Right atrium auricular region (tissue), 2 donors: ENCODE results near the gene MOB3A. TPM values are rescaled to one million over a fixed set of nuclear protein-coding genes. Genes with fewer than 3 reads are reported as not detected.

Experiments used
- DNase-seq: peaks from one replicate; pipeline ENCODE4 v3.0.0-alpha.2; 2019; ENCODE audit warnings: low spot score
- H3K27ac ChIP-seq, 2 donors: fragments of 200-600 bp; sonication (generic); 1 replicate in 1 of 2; 2 replicates in 1 of 2; pipeline ENCODE4 v1.5.1; 2016 to 2019
- H3K27me3 ChIP-seq, 2 donors: fragments of 200-600 bp; sonication (generic); one replicate each; pipeline versions ENCODE4 v1.5.1 to v1.6.0; 2017 to 2019
- H3K36me3 ChIP-seq: fragments of 200-600 bp; sonication (generic); one replicate; pipeline ENCODE4 v1.5.1; 2016
- H3K4me1 ChIP-seq, 2 donors: fragments of 200-600 bp; sonication (generic); one replicate each; pipeline versions ENCODE4 v1.5.1 to v1.6.0; 2017 to 2019
- H3K4me3 ChIP-seq, 2 donors: fragments of 200-600 bp; sonication (generic); 1 replicate in 1 of 2; 2 replicates in 1 of 2; pipeline ENCODE4 v1.5.1; 2017 to 2019; ENCODE audit warnings: mild to moderate bottlenecking in 1 of 2, moderate library complexity in 1 of 2
- H3K9me3 ChIP-seq, 2 donors: fragments of 200-600 bp; sonication (generic); one replicate each; pipeline ENCODE4 v1.5.1; 2019
- total RNA-seq, 2 donors: library from RNA; depleted of rRNA; stranded (reverse); fragments of >200 nt; gene quantifications; one replicate each; pipeline ENCODE4 v1.1.0, GENCODE V29; 2016
- TF ChIP-seq, protein P1 (sequence below), 2 donors: fragments of 200-600 bp; sonication (generic); IDR thresholded peaks; one replicate each; pipeline ENCODE4 v1.5.1; 2019; ENCODE audit warnings: antibody characterized with exemption in 2 of 2

The MOB3A gene
- total RNA-seq, 2 donors from 2014 or later: 19.7 to 29.4 TPM

DNA sequence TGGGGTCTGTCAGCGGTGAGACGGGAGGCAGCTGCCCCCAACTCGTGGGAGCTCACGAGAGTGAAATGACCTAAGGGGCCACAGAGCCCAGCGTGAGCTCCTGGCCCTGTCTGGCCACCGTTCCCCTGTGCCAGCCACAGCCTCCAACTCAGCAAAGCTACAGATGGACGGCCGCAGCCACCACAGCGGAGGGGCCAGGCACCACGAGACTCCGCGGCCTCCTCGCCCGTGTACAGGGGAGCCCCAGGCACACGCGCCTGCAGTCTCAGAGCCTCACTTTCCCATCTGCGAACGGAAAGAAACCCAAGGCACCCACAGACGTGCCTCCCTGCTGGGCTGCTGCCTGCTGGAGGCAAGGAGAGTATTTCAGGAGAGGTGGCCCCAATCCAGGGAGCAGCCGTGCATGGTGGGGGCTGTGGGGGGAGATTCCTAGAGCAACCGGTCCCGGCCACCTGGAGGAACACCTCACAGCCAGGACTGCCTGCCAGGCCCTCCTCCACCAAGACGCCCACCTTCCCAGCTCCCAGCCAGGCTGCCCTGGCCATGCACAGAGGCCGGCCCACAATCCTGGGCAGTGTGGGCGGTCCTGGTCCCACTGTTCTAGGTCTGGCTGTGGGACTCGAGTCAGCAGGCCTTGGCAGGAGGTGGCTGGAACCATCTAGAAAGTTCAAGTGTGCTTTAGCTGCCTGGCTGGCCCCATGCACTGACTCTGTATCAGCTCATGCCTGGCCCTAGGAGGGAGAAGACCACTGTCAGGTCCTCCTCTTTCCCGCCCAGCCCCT, 47.0 kb downstream of the MOB3A start:
- DNase-seq: no peak

DNA sequence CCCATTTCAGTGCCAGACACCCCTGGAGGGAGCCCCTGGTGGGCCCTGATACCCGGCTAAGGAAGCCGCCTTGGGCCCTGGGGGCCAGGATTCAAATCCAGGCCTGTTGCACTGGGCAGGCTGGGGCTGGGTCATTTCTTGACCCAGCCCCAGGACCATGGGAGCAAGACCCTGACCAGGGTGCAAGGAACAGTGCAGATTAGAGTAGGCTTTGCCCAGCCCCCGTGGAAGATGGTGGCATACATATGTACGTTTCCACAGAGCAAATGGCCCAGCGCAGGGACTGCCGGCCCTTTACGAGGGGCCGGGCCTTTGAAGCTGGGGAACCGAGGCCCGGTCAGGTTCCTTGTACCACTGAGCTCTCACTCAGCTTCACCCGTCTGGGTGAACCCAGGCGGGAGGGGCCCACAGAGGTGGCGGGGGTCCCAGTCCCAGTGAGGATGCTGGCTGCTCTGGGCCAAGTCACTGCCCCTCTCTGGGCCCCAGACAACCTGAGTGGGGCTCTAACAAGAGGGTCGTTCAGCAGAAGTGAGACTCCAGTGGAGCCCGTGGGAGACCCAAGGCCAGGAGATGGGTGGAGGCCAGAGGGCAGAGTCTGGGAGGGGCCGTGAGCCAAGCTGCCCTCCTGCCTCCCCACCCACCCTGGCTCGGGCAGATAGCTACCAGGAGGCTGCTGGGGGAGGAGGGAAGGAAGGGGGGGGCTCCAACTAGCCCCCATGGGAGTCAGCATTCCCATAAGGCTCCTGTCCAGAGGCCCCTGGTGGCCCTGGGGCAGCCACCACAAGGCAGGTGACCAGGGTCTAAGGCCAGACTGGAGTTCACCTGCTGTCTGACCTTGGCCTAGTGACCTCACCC, 47.8 kb downstream of the MOB3A start:
- Histone ChIP-seq H3K27ac (peak overlapping the region; percentile 98 to 99), H3K36me3 (peaks cover 32% of the 10 kb centered on the region), H3K27me3 (no peaks in the 10 kb centered on the region), H3K9me3 (no peaks in the 10 kb centered on the region), H3K4me1 (peaks cover 0 to 78% of the 10 kb centered on the region in 2 donors), H3K4me3 (peak overlapping the region; percentile 88 to 95)
- TF ChIP-seq, protein P1, sequence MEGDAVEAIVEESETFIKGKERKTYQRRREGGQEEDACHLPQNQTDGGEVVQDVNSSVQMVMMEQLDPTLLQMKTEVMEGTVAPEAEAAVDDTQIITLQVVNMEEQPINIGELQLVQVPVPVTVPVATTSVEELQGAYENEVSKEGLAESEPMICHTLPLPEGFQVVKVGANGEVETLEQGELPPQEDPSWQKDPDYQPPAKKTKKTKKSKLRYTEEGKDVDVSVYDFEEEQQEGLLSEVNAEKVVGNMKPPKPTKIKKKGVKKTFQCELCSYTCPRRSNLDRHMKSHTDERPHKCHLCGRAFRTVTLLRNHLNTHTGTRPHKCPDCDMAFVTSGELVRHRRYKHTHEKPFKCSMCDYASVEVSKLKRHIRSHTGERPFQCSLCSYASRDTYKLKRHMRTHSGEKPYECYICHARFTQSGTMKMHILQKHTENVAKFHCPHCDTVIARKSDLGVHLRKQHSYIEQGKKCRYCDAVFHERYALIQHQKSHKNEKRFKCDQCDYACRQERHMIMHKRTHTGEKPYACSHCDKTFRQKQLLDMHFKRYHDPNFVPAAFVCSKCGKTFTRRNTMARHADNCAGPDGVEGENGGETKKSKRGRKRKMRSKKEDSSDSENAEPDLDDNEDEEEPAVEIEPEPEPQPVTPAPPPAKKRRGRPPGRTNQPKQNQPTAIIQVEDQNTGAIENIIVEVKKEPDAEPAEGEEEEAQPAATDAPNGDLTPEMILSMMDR (IDR thresholded peaks at IDR 0.05): no peak
- no peak for DNase-seq

More for the DNA sequence above, 47.0 kb downstream of the MOB3A start:
- H3K27ac ChIP-seq: peak overlapping the region; percentile 98 to 99
- H3K4me1 ChIP-seq: peaks cover 0 to 77% of the 10 kb centered on the region in 2 donors
- TF ChIP-seq, protein P1 (IDR thresholded peaks at IDR 0.05): no peak
- H3K4me3 ChIP-seq: peak overlapping the region; percentile 88 to 95
- peaks cover 29% of the 10 kb centered on the region for H3K36me3 ChIP-seq
- no peaks in the 10 kb centered on the region for H3K9me3 ChIP-seq
- no peaks in the 10 kb centered on the region for H3K27me3 ChIP-seq

DNA sequence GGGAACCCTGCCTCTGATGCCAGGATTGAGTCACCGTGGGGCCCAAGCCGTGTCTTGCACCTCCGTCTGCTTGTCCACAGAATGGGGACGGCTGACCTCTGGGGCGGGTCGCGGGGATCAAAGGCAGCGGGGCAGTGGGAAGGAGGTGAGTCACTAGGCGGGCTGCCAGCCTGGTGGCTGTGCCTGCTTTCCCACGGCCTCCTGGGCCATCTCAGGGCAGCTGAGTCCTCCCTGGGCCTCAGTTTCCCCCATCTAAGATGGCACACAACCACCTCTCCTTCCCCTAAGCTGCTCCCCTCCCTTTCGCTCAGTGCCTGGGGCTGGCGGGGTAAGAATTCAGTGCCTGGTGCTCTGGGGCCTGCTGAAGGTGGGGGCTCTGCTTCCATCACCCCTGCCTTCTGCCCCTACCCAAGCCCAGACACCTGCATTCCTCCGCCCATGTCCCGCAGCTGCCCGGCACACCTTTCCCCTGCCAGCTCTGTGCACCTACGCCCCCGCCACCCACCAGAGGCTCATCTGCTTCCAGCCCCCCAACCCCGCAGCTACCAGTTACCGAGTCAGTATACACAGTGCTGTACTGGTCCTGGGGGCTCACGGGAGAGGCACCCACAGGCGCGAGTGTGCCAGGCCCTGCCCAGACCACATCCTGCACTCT, 48.5 kb downstream of the MOB3A start:
- peaks cover 0 to 85% of the 10 kb centered on the region in 2 donors for H3K4me1 ChIP-seq

DNA sequence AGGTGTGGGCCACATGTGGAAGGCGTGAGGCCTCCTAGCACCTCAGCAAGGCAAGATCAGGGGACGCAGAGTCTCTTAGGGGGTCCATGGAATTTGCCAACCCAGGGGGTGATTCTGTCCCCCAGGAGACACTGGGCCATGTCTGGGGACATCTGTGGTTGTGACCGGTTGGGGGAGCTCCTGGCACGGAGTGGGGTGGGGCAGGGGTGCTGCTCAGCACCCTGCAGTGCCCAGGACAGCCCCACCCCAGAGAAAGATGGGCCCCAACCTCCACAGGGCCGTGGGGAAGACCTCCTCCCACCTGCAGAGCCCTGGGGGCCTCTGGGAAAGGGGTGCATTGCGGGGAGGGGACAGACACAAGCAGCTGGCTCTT, 49.1 kb downstream of the MOB3A start:
- Histone ChIP-seq H3K27ac (peak overlapping the region; percentile 98 to 99), H3K4me3 (no peak overlapping the region)

More for the DNA sequence above, 48.5 kb downstream of the MOB3A start:
- H3K4me3 ChIP-seq: no peak overlapping the region
- no peak for DNase-seq
- TF ChIP-seq, protein P1 (IDR thresholded peaks at IDR 0.05): no peak
- H3K9me3 ChIP-seq: no peaks in the 10 kb centered on the region
- peaks cover 39% of the 10 kb centered on the region for H3K36me3 ChIP-seq
- H3K27ac ChIP-seq: peak overlapping the region; percentile 98 to 99
- no peaks in the 10 kb centered on the region for H3K27me3 ChIP-seq

More for the DNA sequence above, 49.1 kb downstream of the MOB3A start:
- TF ChIP-seq, protein P1 (IDR thresholded peaks at IDR 0.05): no peak
- no peaks in the 10 kb centered on the region for H3K9me3 ChIP-seq
- H3K27me3 ChIP-seq: no peaks in the 10 kb centered on the region
- peaks cover 44% of the 10 kb centered on the region for H3K36me3 ChIP-seq
- no peak for DNase-seq
- peaks cover 0 to 84% of the 10 kb centered on the region in 2 donors for H3K4me1 ChIP-seq
